GM18519 (cell line): Measurements from ENCODE around the gene CDH4.
"Not testable (repeated sequence)": the region's sequence is repeated elsewhere in the genome, so short reads cannot be mapped to it uniquely, and the experiment has no call there.

Source experiments
- ATAC-seq: cut with Tn5 transposase; IDR thresholded peaks from one replicate; pipeline ENCODE4 v1.9.1; 2021; ENCODE audit warnings: mild to moderate bottlenecking, moderate library complexity; ENCODE audit not compliant: unreplicated experiment, low FRiP score

The CDH4 gene

GRCh38 chr20:61964675-61965605 lies 712.9 kb downstream of the CDH4 start:
- no peak for ATAC-seq

DNA sequence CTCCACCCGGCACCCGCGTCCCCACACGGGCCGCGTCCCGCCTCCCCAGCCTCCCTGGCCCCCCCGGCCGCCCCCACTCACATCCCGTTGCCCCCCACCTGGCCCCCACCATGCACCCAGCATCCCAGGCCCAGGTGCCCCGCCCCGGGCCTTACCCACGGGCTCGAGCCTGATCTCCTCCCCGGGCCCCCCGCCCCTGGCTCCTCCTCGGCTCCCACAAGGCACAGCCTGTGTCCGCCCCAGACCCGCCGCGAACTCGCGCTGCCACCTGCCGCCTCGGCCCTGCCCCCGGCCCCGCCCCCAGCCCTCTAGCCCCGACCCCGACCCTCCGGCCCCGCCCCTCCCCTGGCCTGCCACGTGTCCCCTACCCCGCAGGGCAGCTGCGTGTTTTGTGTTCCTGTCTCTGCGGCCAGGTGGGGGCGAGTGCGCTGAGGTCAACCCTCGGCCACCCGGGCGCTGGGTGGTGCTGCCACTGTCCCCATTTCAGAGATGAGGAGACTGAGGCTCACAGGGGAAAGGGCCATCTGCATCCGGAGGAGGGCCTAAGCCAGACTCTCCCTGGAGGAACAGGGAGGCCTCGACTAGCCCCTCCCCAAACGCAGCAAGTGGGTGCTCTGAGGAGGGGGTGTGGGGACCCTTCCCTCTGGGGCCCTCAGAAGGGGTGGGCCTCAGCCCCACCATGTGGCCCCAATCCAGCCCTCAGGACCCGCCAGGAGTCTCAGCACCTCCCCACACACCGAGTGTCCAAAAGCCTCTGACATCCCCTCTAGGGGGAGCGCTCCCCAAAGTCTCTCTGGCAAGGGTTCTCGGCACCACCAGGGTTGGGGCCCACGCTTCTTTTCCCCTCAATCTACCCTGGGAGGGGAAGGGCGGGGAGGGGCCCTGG lies 713.8 kb downstream of the CDH4 start:
- no peak for ATAC-seq

GRCh38 chr20:61966492-61967244 lies 714.6 kb downstream of the CDH4 start:
- ATAC-seq, result no peak

GRCh38 chr20:61967300-61967699 lies 715.2 kb downstream of the CDH4 start:
- no peak for ATAC-seq

DNA sequence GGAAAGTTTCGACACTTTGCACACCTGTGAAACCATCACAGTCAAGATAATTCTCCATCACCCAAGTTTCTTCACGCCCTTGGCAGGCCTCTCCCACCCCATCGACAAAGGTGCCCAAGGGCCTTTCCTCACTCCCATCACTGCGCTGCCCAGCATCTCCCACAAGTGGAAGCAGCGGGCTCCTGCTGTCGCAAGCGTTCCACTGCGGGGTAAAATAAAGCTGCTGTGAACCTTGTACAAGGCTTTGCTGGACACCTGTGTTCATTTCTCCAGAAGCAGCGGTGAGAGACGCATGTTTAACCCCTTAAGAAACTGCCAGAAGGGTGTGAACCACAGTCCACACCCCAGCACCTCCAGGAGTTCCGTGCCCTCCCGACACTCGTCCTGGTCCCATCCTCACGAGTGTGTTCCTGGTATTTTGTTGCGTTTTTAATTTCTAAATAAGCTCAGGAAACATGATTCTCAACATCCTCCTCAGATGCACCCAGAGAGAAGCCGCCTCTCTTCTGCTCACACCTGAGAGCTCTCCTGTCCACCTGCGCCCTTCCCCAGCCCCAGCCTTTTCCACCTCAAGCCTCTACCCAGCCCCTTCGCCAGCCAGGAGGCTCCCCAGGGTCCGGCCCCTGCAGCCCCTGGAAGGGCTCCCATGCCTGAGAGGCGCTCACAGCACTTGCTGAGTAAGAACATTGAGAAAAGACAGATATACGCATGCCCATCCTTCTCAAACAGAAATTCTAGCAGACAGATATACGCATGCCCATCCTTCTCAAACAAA lies 716.2 kb downstream of the CDH4 start:
- ATAC-seq, result no peak

DNA sequence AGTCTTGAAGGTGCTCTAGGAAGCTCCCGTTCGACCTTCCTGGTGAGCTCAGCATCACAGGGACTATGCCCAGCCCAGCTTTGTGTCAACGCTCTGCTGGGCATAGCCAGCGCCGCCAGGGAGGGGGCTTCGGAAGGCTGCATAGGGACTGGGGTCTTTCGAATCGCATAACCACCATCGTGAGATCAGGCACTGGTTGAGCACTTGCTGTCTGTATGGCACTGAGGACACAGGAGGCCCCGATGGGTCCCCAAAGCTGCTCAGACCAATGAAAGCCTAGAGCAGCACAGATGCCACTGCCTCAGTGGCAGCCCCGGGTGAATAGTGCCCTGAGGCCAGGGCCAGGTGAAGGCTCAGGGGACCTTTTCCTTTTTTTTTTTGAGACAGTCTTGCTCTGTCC lies 716.9 kb downstream of the CDH4 start:
- no peak for ATAC-seq

- ATAC-seq, result no peak
Measured at GRCh38 chr20:61969806-61970205, 717.7 kb downstream of the CDH4 start.

DNA sequence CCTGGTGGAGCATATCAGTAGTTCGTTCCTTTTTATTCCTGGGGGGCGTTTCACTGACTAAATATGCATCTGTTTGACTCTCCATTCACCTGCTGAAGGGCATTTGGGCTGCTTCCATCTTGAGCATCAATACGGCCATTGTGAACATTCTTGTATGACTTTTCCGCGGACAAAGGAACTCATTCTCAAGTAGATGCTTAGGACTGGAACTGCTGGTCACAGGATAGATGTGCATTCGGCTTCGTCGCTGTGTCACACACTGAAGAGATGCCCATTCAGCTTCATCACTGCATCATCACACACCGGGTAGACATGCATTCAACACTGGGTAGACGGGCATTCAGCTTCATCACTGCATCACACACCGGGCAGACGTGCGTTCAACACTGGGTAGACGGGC lies 718.3 kb downstream of the CDH4 start:
- no peak for ATAC-seq

DNA sequence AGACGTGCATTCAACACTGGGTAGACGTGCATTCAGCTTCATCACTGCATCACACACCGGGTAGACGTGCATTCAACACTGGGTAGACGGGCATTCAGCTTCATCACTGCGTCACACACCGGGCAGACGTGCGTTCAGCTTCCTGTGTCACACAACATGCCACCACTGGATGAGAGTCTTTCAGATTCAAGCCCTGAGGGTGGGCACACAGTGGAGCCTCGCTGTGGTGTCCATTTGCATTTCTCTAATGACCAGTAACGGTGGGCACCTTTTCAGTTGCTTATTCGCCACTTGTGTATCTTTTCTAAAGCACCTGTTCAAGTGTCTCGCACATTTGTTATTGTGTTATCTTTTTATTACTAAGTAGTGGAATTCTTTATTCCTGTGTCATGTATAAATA lies 719.5 kb downstream of the CDH4 start:
- not testable (repeated sequence) for ATAC-seq

DNA sequence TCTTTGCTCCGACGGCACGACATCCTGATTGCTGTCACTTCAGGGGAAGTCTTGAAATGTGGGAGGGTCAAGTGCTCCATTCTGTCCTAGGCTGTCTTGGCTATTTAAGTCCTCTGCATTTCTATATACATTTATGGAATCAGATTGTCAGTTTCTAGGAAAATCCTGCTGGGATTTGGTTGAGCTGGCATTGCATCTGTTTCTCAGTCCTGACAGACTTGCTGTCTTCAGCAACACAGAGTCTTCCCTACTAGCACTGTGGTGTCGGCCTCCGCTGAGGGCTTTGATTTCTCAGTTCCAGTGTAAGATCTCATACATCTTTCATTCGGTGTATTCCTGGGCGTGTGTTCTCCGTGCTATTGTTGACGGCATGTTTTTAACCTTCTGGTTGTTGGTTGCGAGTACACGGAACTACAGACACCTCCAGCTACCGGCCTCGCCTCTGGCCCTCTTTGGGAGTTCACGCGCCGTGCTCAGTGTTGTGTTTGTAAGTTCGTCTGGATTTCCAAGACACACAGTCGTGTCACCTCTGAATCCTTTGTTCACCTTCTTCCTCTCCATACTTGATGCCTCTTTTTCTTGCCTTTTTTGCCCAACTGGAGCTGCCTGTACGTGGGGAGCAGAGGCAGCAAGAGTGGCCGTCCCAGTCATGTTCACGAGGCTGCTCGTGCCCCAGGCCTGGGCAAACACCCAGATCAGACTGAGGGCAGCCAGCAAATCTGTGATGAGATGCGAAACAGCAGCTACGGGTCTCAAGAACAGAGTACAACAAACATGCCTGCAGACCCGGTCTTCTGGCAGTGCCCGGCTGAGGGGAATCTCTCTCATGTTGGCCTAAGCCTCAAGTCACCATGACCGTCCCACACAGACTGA lies 720.8 kb downstream of the CDH4 start:
- ATAC-seq, result no peak

DNA sequence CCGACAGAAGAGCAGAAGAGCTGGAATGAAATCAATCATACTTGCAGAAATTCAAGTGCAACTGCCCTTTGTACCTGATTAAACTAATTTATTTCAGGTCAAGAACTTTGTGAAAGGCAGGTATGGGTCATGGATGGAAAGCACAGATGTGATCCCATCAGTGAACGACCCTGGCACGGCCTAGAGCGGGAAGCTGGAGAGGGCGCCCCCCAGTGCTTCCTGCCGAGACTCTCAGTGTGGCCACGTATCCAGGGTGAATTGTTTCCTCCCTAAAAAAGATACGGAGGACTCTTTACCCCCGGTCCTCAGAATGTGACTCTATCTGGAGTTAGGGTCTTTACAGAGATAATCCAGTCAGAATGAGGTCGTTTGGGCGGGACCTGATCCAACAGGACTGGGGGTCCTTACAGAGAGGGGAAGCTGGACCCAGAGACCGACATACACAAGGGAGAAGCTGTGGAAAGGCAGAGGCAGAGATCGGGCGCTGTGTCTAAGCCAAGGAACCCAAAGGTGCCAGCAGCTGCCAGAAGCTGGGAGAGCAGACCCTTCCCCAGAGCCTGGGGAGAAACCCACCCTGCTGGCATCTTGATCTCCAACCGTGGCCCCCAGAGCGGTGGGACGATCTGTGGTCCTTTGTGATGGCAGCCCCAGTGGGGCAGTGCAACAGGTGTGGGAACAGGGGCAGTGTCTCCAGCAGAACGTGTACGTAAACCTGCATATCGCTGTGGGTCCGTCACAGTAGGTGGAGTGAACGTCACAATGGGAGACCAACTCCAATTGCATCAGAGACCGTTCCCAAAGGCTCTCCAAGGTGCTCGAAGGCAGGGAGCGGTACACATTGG lies 721.7 kb downstream of the CDH4 start:
- no peak for ATAC-seq

- ATAC-seq, result no peak
Measured at GRCh38 chr20:61974357-61974665, 722.2 kb downstream of the CDH4 start.

- no peak for ATAC-seq
Measured at GRCh38 chr20:61975407-61976129, 723.5 kb downstream of the CDH4 start.

DNA sequence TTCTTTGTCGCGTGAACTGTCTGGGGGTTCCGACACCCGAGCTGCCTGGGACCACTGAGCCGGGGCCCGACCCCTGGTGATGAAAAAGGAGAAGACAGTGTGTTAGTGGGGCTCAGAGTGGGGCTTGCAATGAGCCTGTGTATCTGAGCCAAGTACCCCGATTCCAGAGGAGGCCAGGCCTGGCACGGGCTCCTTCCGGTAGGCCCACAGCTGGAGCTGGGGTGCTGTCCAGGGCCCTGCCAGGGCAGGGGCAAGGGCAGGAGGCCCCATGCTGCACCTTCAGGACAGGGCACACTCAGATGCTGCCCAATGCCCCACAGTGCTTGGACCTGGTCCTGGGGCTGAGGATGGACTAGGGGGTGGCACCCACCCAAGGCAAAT lies 724.2 kb downstream of the CDH4 start:
- no peak for ATAC-seq

- ATAC-seq, result no peak
Measured at GRCh38 chr20:61976644-61977418, 724.8 kb downstream of the CDH4 start.

GRCh38 chr20:61977419-61977786 lies 725.3 kb downstream of the CDH4 start:
- ATAC-seq, result no peak

DNA sequence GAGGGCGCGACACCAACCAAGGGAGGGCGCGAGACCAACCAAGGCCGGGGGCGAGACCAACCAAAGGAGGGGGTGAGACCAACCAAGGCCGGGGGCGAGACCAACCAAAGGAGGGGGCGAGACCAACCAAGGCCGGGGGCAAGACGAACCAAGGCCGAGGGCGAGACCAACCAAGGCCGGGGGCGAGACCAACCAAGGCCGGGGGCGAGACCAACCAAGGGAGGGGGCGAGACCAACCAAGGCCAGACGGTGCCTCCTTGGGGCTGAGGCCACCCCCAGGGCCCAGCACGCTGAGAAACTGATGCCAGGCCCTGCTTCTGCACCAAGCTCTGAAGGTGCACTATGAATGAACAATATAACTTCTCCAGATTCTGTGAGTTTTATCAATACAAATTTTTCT lies 726.4 kb downstream of the CDH4 start:
- no peak for ATAC-seq
